ENCODE data around the gene KDM4B. TPM values are rescaled to one million over a fixed set of nuclear protein-coding genes. Genes with fewer than 3 reads are reported as not detected.

KDM4B gene
- total RNA-seq, 1 experiment from 2014 or later = 43.7 TPM

- H3K9me3 ChIP-seq (ENCODE audit: control insufficient read depth, low read depth, low read length) = no peaks in the 10 kb centered on the region
- no peak overlapping the region for H3T11ph ChIP-seq (ENCODE audit: low read length)
- H4K8ac ChIP-seq (replicated peaks; ENCODE audit: insufficient read length, low read depth, low read length) = no peak overlapping the region
- Mint-ChIP-seq H3K4me1 (peaks cover 45 to 66% of the 10 kb centered on the region in 2 experiments), H3K27me3 (ENCODE audit: low read depth) (no peaks in the 10 kb centered on the region), H3K9me3 (no peaks in the 10 kb centered on the region), H3K4me3 (no peak overlapping the region; a peak in 1 of 5 replicates), H3K36me3 (ENCODE audit: insufficient read depth in 1 of 3, low read depth in 3 of 3) (no peaks in the 10 kb centered on the region), H3K27ac (peak overlapping the region; percentile 72 to 91 (median 82); a peak in 5 of 7 replicates)
- H2BK15ac ChIP-seq (ENCODE audit: low read depth, low read length) = no peak overlapping the region
- H2AK5ac ChIP-seq (ENCODE audit: insufficient read length, low read length) = no peak overlapping the region
- DNase-seq = no peak
- H2BK20ac ChIP-seq (ENCODE audit: low read depth, low read length, poor library complexity, severe bottlenecking) = no peak overlapping the region
- H3K23me2 ChIP-seq (ENCODE audit: insufficient read length, low read depth, low read length, poor library complexity, severe bottlenecking) = no peaks in the 10 kb centered on the region
- H3K23ac ChIP-seq (ENCODE audit: insufficient read length, low read depth, low read length) = no peak overlapping the region
- no peaks in the 10 kb centered on the region for H4K20me1 ChIP-seq (ENCODE audit: control insufficient read depth, insufficient read depth, insufficient read length)
- no peak overlapping the region for H4K91ac ChIP-seq (ENCODE audit: insufficient read length, low read depth, low read length)
- no peak overlapping the region for H3K18ac ChIP-seq (ENCODE audit: insufficient read length, low read depth, low read length)
- H3K79me1 ChIP-seq (ENCODE audit: insufficient read depth, low read depth, low read length, poor library complexity, severe bottlenecking) = peaks cover 4% of the 10 kb centered on the region
- H2BK12ac ChIP-seq (ENCODE audit: insufficient read length, low read depth, low read length) = no peak overlapping the region
- H3K27me3 ChIP-seq (ENCODE audit: insufficient read depth, low read length) = no peaks in the 10 kb centered on the region
- H2BK5ac ChIP-seq (ENCODE audit: insufficient read length, low read length) = no peak overlapping the region
- no peak overlapping the region for H2AFZ ChIP-seq (ENCODE audit: low read length)
- no peak overlapping the region for H4K5ac ChIP-seq (ENCODE audit: insufficient read length, low read depth, low read length)
- H3K4me1 ChIP-seq (ENCODE audit: insufficient read depth, low read length) = peaks cover 2% of the 10 kb centered on the region; the same call in 1 of the 2 replicates
- no peak overlapping the region for H3K4me2 ChIP-seq (ENCODE audit: insufficient read depth, insufficient read length, low read length)
- no peak overlapping the region for H3K27ac ChIP-seq (ENCODE audit: insufficient read length, low read depth, low read length)
- H2BK120ac ChIP-seq (ENCODE audit: low read depth, low read length, poor library complexity, severe bottlenecking) = no peak overlapping the region
- no peak overlapping the region for H3K4ac ChIP-seq (ENCODE audit: low read depth, low read length)
- no peak overlapping the region for H3K9ac ChIP-seq (ENCODE audit: extremely low read depth, insufficient read length, low read length)
- no peak for TF ChIP-seq CTCF (conservative IDR thresholded peaks at IDR 0.05)
- H3K14ac ChIP-seq (ENCODE audit: insufficient read depth, low read length) = no peak overlapping the region
- no CpG with 5 or more reads among the region's 11 CpGs for WGBS (ENCODE audit: extremely low coverage, insufficient read length, low lambda C conversion rate)
- no peak overlapping the region for H3K56ac ChIP-seq (ENCODE audit: insufficient read length, low read depth, low read length)
- peaks cover 11% of the 10 kb centered on the region; the same call in 1 of the 2 replicates for H3K79me2 ChIP-seq (ENCODE audit: insufficient read depth, low read length)
Observed at GRCh38 chr19:4987256-4987655, 18.3 kb downstream of the KDM4B start.
